GM12878 (cell line): ENCODE measurements around the gene CCRL2. TPM values are rescaled to one million over a fixed set of nuclear protein-coding genes. Genes with fewer than 3 reads are reported as not detected.

Experiments
- ATAC-seq: fragments of 200-7000 bp; cut with Tn5 transposase; 3 replicates; pipeline ENCODE4 v1.9.1; 2020; ENCODE audit warnings: mild to moderate bottlenecking, moderate library complexity
- BruUV-seq: library from RNA; stranded (reverse); fragments of 400-500 nt; replicated peaks from 2 replicates; lab custom pipeline; 2021; lab: Mats Ljungman, UMichigan
- CTCF ChIA-PET: fragments of 300-600 bp; sonication (Branson Sonifier 250); formaldehyde crosslinking; extraction: SDS; loops from one replicate; lab custom pipeline; 2021; ENCODE audit warnings: inconsistent platforms; lab: Yijun Ruan, JAX
- POLR2A ChIA-PET: fragments of 350-600 bp; formaldehyde crosslinking; extraction: SDS; loops from one replicate; lab custom pipeline; 2021; ENCODE audit warnings: inconsistent platforms; lab: Charles Lee
- RAD21 ChIA-PET: fragments of 300-600 bp; sonication (Branson Sonifier 250); formaldehyde crosslinking; loops from one replicate; lab custom pipeline; 2023; ENCODE audit warnings: antibody characterized with exemption; ENCODE audit not compliant: unreplicated experiment; lab: Charles Lee
- SMC1A ChIA-PET: fragments of 300-600 bp; sonication (Branson Sonifier 250); formaldehyde crosslinking; loops from one replicate; lab custom pipeline; 2023; ENCODE audit not compliant: unreplicated experiment, uncharacterized antibody; lab: Charles Lee
- DNase-seq: peaks from one replicate; pipeline ENCODE4 v3.0.0-alpha.2; 2011; ENCODE audit warnings: low read depth, low spot score
- FAIRE-seq: peaks from 3 replicates; lab custom pipeline; 2011; peaks lifted over from hg19 to GRCh38; lab: Jason Lieb, UNC
- H2AFZ ChIP-seq: 2 replicates; pipeline ENCODE4 v1.6.0; 2011; ENCODE audit warnings: low read depth, low read length, control low read depth; ENCODE audit not compliant: control insufficient read depth
- H3K27ac ChIP-seq: 2 replicates; pipeline ENCODE4 v1.5.1; 2011; ENCODE audit warnings: control low read depth; ENCODE audit not compliant: control insufficient read depth, insufficient read depth
- H3K27me3 ChIP-seq, 2 experiments: replicated peaks in 1 of 2; 2 replicates each; pipeline versions ENCODE4 v1.6.0 to v1.6.1; 2011; ENCODE audit warnings: low read length in 1 of 2; ENCODE audit not compliant: control insufficient read depth in 2 of 2, insufficient read depth in 2 of 2
- H3K36me3 ChIP-seq, 2 experiments: 2 replicates each; pipeline ENCODE4 v1.5.1; 2011; ENCODE audit warnings: low read length in 1 of 2; ENCODE audit not compliant: control insufficient read depth in 2 of 2, insufficient read depth in 2 of 2
- H3K4me1 ChIP-seq: 2 replicates; pipeline ENCODE4 v1.6.1; 2011; ENCODE audit warnings: mild to moderate bottlenecking, low read length, moderate library complexity, mixed read lengths; ENCODE audit not compliant: control insufficient read depth, insufficient read depth
- H3K4me2 ChIP-seq: 2 replicates; pipeline ENCODE4 v1.6.0; 2011; ENCODE audit warnings: control low read depth; ENCODE audit not compliant: control insufficient read depth, insufficient read depth
- H3K4me3 ChIP-seq: fragments of 200-600 bp; sonication (generic); 2 replicates; pipeline ENCODE4 v1.5.1; 2016
- H3K79me2 ChIP-seq: 2 replicates; pipeline ENCODE4 v1.6.0; 2011; ENCODE audit warnings: low read length; ENCODE audit not compliant: control insufficient read depth, insufficient read depth
- H3K9ac ChIP-seq: 2 replicates; pipeline ENCODE4 v1.8.0; 2011; ENCODE audit warnings: low read length, control low read depth, mixed read lengths; ENCODE audit not compliant: control insufficient read depth, insufficient read depth
- H3K9me3 ChIP-seq: replicated peaks from 3 replicates; pipeline ENCODE4 v1.5.1; 2011; ENCODE audit warnings: mild to moderate bottlenecking, low read length; ENCODE audit not compliant: control insufficient read depth, insufficient read depth
- H4K20me1 ChIP-seq: 2 replicates; pipeline ENCODE4 v1.6.0; 2011; ENCODE audit not compliant: control insufficient read depth, insufficient read depth
- CEBPB ChIP-seq, 2 experiments: fragments of 150-350 bp in 1 of 2; IDR thresholded peaks; 2 replicates each; pipeline ENCODE4 v1.6.1; 2012 to 2014; ENCODE audit warnings: low read depth in 2 of 2, low read length in 2 of 2, borderline replicate concordance in 1 of 2, inconsistent platforms in 1 of 2
- EED ChIP-seq: sonication (generic); IDR thresholded peaks from 2 replicates; pipeline ENCODE4 v1.6.1; 2016; ENCODE audit warnings: antibody characterized with exemption, low read depth
- FOS ChIP-seq: IDR thresholded peaks from 3 replicates; pipeline ENCODE4 v1.6.1; 2011; ENCODE audit warnings: borderline replicate concordance; ENCODE audit not compliant: insufficient read length; ENCODE audit errors: extremely low read depth
- HDGF ChIP-seq: fragments of 450-650 bp; IDR thresholded peaks from 2 replicates; pipeline ENCODE4 v1.6.1; 2016; ENCODE audit warnings: antibody characterized with exemption
- LARP7 ChIP-seq: fragments of 450-650 bp; IDR thresholded peaks from 2 replicates; pipeline ENCODE4 v1.6.1; 2017; ENCODE audit warnings: mild to moderate bottlenecking
- MEF2B ChIP-seq: fragments of 450-650 bp; IDR thresholded peaks from 2 replicates; pipeline ENCODE4 v1.6.1; 2018; ENCODE audit warnings: mild to moderate bottlenecking, moderate library complexity; ENCODE audit not compliant: partially characterized antibody, poor library complexity, severe bottlenecking
- MXI1 ChIP-seq: fragments of 150-350 bp; IDR thresholded peaks from 2 replicates; pipeline ENCODE4 v1.6.1; 2011; ENCODE audit warnings: low read depth, mild to moderate bottlenecking, inconsistent platforms, low read length, improper control_type of control experiment
- MYC ChIP-seq: IDR thresholded peaks from 2 replicates; pipeline ENCODE4 v1.6.1; 2011; ENCODE audit warnings: mild to moderate bottlenecking, low read length, moderate library complexity, inconsistent platforms; ENCODE audit not compliant: insufficient read depth, insufficient replicate concordance, insufficient read length, severe bottlenecking
- NFIC ChIP-seq: IDR thresholded peaks from 2 replicates; pipeline ENCODE4 v1.6.1; 2012; ENCODE audit warnings: low read depth, mild to moderate bottlenecking, inconsistent platforms, low read length, moderate library complexity
- NR2C1 ChIP-seq: fragments of 450-650 bp; IDR thresholded peaks from 2 replicates; pipeline ENCODE4 v1.6.1; 2017; ENCODE audit warnings: antibody characterized with exemption, mild to moderate bottlenecking, moderate library complexity
- POLR2AphosphoS5 ChIP-seq: IDR thresholded peaks from 2 replicates; pipeline ENCODE4 v1.6.1; 2011; ENCODE audit warnings: mild to moderate bottlenecking, low read length, inconsistent platforms
- RAD21 ChIP-seq: IDR thresholded peaks from 2 replicates; pipeline ENCODE4 v1.6.1; 2011; ENCODE audit warnings: mild to moderate bottlenecking, low read depth, low read length, moderate library complexity; ENCODE audit not compliant: insufficient read depth
- RBBP5 ChIP-seq: fragments of 200-600 bp; sonication (generic); conservative IDR thresholded peaks from 2 replicates; pipeline ENCODE4 v1.6.1; 2016
- RCOR1 ChIP-seq: conservative IDR thresholded peaks from 2 replicates; pipeline ENCODE4 v1.6.1; 2012; ENCODE audit warnings: low read depth, low read length, improper control_type of control experiment
- SP1 ChIP-seq: IDR thresholded peaks from one replicate; pipeline ENCODE4 v1.6.1; 2011; ENCODE audit warnings: low read depth, low read length
- SUZ12 ChIP-seq: fragments of 200-600 bp; sonication (generic); IDR thresholded peaks from one replicate; pipeline ENCODE4 v1.6.1; 2018; ENCODE audit warnings: antibody characterized with exemption, mild to moderate bottlenecking; ENCODE audit not compliant: unreplicated experiment
- TCF3 ChIP-seq: IDR thresholded peaks from 2 replicates; pipeline ENCODE4 v1.6.1; 2012; ENCODE audit warnings: low read depth, mild to moderate bottlenecking, low read length, borderline replicate concordance; ENCODE audit not compliant: insufficient read depth
- WRNIP1 ChIP-seq: IDR thresholded peaks from 2 replicates; pipeline ENCODE4 v1.6.1; 2011; ENCODE audit warnings: low read depth, low read length, improper control_type of control experiment, borderline replicate concordance
- WGBS: methylation state at CpG from one replicate; pipeline ENCODE4 v1.1.6; 2016; ENCODE audit warnings: low lambda C conversion rate; ENCODE audit not compliant: insufficient replicate concordance, insufficient coverage; ENCODE audit errors: missing lambda C conversion rate; 5-methylcytosine and 5-hydroxymethylcytosine counted together
- in situ Hi-C: fragments of 300-500 bp; cut with MboI; formaldehyde crosslinking; loops from 9 replicates; pipeline ENCODE4 v1.14.3; 2018; ENCODE audit warnings: mixed read lengths
- intact Hi-C: fragments of 100-400 bp; cut with micrococcal nuclease; formaldehyde crosslinking; loops from one replicate; pipeline ENCODE4 v1.14.2; 2022; ENCODE audit not compliant: unreplicated experiment
- polyA plus RNA-seq, 11 experiments: library from polyadenylated mRNA; depleted of rRNA in 4 of 11; unstranded in 6 of 11; stranded (reverse) in 5 of 11; fragments of >200 nt; fragmentation: Nextera tagmentation in 4 of 11; fragmentation: Illumina TruSeq in 1 of 11; extraction: Ambion mirVana in 4 of 11; extraction: Trizol in 1 of 11; gene quantifications; 1 replicate in 1 of 11; 2 replicates in 10 of 11; pipeline versions ENCODE4 v1.2.1 to v1.2.3, GENCODE V29; 2011 to 2016; ENCODE audit warnings: inconsistent platforms in 2 of 11, missing spikeins in 2 of 11, low read depth in 1 of 11
- total RNA-seq, 4 experiments: library from RNA; depleted of rRNA in 3 of 4; stranded (reverse); fragments of >200 nt in 3 of 4; fragmentation: Illumina TruSeq in 1 of 4; extraction: Trizol in 1 of 4; gene quantifications; 2 replicates each; pipeline versions ENCODE4 v1.2.1 to v1.2.3, GENCODE V29; 2013 to 2021
- TF ChIP-seq, protein P1 (sequence below): IDR thresholded peaks from 2 replicates; pipeline ENCODE4 v1.6.1; 2011; ENCODE audit warnings: low read depth, mild to moderate bottlenecking, low read length, moderate library complexity, borderline replicate concordance; ENCODE audit errors: extremely low read depth
- TF ChIP-seq, protein P2 (sequence below): fragments of 450-650 bp; formaldehyde crosslinking; IDR thresholded peaks from 2 replicates; pipeline ENCODE4 v1.4.0; 2020; ENCODE audit warnings: mild to moderate bottlenecking, moderate library complexity

CCRL2 gene
- total and polyA plus RNA-seq, 10 of the 15 experiments (the other 5 are each of a cell fraction or from before 2014, with no cell fraction given): 0.04 to 2.5 (median 1.8) TPM

DNA sequence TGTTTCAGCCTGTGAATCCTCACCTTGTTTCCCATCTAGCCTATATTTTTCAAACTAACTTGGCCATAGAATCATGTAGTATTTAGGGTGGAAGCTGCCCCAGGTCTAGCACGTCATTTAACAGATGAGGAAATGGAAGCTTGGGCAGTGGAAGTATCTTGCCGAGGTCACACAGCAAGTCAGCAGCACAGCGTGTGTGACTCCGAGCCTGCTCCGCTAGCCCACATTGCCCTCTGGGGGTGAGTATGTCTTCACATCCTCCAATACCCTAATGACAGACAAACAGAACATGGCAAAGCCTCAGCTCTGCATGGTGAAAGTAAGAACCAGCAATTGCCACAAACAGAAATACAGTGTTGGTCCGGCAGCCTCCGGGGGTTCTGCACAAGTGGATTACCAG lies 38.5 kb upstream of the CCRL2 start:
- 1% methylated on average over 7 of the region's 7 CpGs for WGBS
- no peaks in the 10 kb centered on the region for H3K9me3 ChIP-seq
- H3K27ac ChIP-seq: no peak overlapping the region
- ChIA-PET RAD21 (interaction anchor here (0.7 to 13.5 kb wide), 40 partner anchors 9 to 439 kb away, joined by 3 to 421 read pairs (median 7); partner anchors contain the start of genes CCR1 and CCR2), POLR2A (interaction anchor here (0.6 to 5.9 kb wide), 11 partner anchors 46 to 676 kb away, joined by 3 to 22 read pairs (median 5); partner anchors contain the start of gene CCR1), CTCF (interaction anchor here (0.6 to 21.1 kb wide), 42 partner anchors 9 to 429 kb away, joined by 3 to 714 read pairs (median 6); partner anchors contain the start of gene CCR1), SMC1A (interaction anchor here (0.6 to 15.8 kb wide), 44 partner anchors 8 to 430 kb away, joined by 3 to 581 read pairs (median 8); partner anchors contain the start of genes CCR1 and CCR2)
- peak; percentile 89 for ATAC-seq
- DNase-seq: peak; percentile 70
- H3K4me1 ChIP-seq: peaks cover 14% of the 10 kb centered on the region
- intact Hi-C loops: loop anchor here (1.0 kb wide), 5 partner anchors 92 to 279 kb away; partner anchors contain the start of gene CCR1
- H3K36me3 ChIP-seq: no peaks in the 10 kb centered on the region
- H3K9ac ChIP-seq: no peak overlapping the region
- in situ Hi-C loops: no loop called here
- no peaks in the 10 kb centered on the region for H3K27me3 ChIP-seq
- H3K79me2 ChIP-seq: no peaks in the 10 kb centered on the region
- peak; percentile 88 for FAIRE-seq
- no TSS peak for BruUV-seq
- no peak overlapping the region for H3K4me3 ChIP-seq
- H4K20me1 ChIP-seq: no peaks in the 10 kb centered on the region
- no peak overlapping the region for H3K4me2 ChIP-seq
- peak overlapping the region; percentile 46; the same call in 1 of the 2 replicates for H2AFZ ChIP-seq
- TF ChIP-seq RAD21: peak; percentile 87
- TF ChIP-seq, protein P1, sequence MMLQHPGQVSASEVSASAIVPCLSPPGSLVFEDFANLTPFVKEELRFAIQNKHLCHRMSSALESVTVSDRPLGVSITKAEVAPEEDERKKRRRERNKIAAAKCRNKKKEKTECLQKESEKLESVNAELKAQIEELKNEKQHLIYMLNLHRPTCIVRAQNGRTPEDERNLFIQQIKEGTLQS: no peak
- no peak for TF ChIP-seq FOS
- no peak for TF ChIP-seq SUZ12
- no peak for TF ChIP-seq RCOR1
- TF ChIP-seq MXI1: no peak
- TF ChIP-seq, protein P2, sequence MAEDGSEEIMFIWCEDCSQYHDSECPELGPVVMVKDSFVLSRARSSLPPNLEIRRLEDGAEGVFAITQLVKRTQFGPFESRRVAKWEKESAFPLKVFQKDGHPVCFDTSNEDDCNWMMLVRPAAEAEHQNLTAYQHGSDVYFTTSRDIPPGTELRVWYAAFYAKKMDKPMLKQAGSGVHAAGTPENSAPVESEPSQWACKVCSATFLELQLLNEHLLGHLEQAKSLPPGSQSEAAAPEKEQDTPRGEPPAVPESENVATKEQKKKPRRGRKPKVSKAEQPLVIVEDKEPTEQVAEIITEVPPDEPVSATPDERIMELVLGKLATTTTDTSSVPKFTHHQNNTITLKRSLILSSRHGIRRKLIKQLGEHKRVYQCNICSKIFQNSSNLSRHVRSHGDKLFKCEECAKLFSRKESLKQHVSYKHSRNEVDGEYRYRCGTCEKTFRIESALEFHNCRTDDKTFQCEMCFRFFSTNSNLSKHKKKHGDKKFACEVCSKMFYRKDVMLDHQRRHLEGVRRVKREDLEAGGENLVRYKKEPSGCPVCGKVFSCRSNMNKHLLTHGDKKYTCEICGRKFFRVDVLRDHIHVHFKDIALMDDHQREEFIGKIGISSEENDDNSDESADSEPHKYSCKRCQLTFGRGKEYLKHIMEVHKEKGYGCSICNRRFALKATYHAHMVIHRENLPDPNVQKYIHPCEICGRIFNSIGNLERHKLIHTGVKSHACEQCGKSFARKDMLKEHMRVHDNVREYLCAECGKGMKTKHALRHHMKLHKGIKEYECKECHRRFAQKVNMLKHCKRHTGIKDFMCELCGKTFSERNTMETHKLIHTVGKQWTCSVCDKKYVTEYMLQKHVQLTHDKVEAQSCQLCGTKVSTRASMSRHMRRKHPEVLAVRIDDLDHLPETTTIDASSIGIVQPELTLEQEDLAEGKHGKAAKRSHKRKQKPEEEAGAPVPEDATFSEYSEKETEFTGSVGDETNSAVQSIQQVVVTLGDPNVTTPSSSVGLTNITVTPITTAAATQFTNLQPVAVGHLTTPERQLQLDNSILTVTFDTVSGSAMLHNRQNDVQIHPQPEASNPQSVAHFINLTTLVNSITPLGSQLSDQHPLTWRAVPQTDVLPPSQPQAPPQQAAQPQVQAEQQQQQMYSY (CRISPR knock-in tag): no peak
- TF ChIP-seq TCF3: no peak
- TF ChIP-seq RBBP5: no peak
- no peak for TF ChIP-seq WRNIP1
- no peak for TF ChIP-seq NR2C1
- TF ChIP-seq HDGF: no peak
- no peak for TF ChIP-seq EED
- no peak for TF ChIP-seq CEBPB (IDR thresholded peaks at IDR 0.05; ENCODE audit: borderline replicate concordance in 1 of 2, low read depth in 2 of 2, low read length in 2 of 2)
- no peak for TF ChIP-seq MEF2B
- TF ChIP-seq POLR2AphosphoS5: no peak
- TF ChIP-seq LARP7: no peak
- no peak for TF ChIP-seq MYC
- no peak for TF ChIP-seq NFIC
- TF ChIP-seq SP1: no peak
